Tibial artery (tissue), 4 donors: Measurements from ENCODE around the gene PHC3.

Experiments used
- DNase-seq, 2 donors: peaks; one replicate each; pipeline ENCODE4 v3.0.0-alpha.2; 2019
- H3K27ac ChIP-seq, 2 donors: fragments of 200-600 bp; sonication (generic) in 1 of 2; 1 replicate in 1 of 2; 2 replicates in 1 of 2; pipeline ENCODE4 v1.5.1; 2018 to 2019; ENCODE audit warnings: mild to moderate bottlenecking in 1 of 2
- H3K27me3 ChIP-seq, 2 donors: fragments of 200-600 bp; sonication (generic) in 1 of 2; one replicate each; pipeline versions ENCODE4 v1.5.1 to v1.6.0; 2016 to 2019
- H3K36me3 ChIP-seq, 3 donors: fragments of 200-600 bp; sonication (generic) in 2 of 3; one replicate each; pipeline ENCODE4 v1.5.1; 2016 to 2019; ENCODE audit warnings: mild to moderate bottlenecking in 2 of 3
- H3K4me1 ChIP-seq, 4 donors: fragments of 200-600 bp; sonication (generic) in 2 of 4; 1 replicate in 3 of 4; 2 replicates in 1 of 4; pipeline ENCODE4 v1.5.1; 2016 to 2019
- H3K4me3 ChIP-seq, 2 donors: fragments of 200-600 bp; sonication (generic) in 1 of 2; 1 replicate in 1 of 2; 2 replicates in 1 of 2; pipeline ENCODE4 v1.5.1; 2018 to 2019; ENCODE audit warnings: mild to moderate bottlenecking in 2 of 2
- H3K9me3 ChIP-seq, 3 donors: fragments of 200-600 bp; sonication (generic) in 1 of 3; one replicate each; pipeline ENCODE4 v1.5.1; 2016 to 2019
- CTCF ChIP-seq, 2 experiments: fragments of 200-600 bp in 1 of 2; fragments of 450-650 bp in 1 of 2; IDR thresholded peaks; one replicate each; pipeline ENCODE4 v1.5.1; 2017 to 2019; ENCODE audit warnings: antibody characterized with exemption in 2 of 2, mild to moderate bottlenecking in 1 of 2, moderate library complexity in 1 of 2
- intact Hi-C: fragments of 100-400 bp; cut with DNase I; formaldehyde crosslinking; loops from one replicate; pipeline ENCODE4 v1.15.0; 2023; ENCODE audit warnings: low total_unique reads

PHC3 gene

GRCh38 chr3:170222647-170223541 is 41.4 kb upstream of the PHC3 start:
- Histone ChIP-seq H3K9me3 (no peaks in the 10 kb centered on the region), H3K4me1 (peaks cover 0 to 45% (median 17%) of the 10 kb centered on the region in 4 donors), H3K27me3 (no peaks in the 10 kb centered on the region), H3K4me3 (peak overlapping the region; percentile 88 to 96), H3K36me3 (no peaks in the 10 kb centered on the region), H3K27ac (peak overlapping the region; percentile 93 to 95)
- intact Hi-C loops: loop anchor here (10.0 kb wide), 1 partner anchor 522 kb away; no protein-coding TSS in a partner anchor
- DNase-seq: peak in 1 of 2 donors; percentile 39
- no peak for TF ChIP-seq CTCF (IDR thresholded peaks at IDR 0.05)

DNA sequence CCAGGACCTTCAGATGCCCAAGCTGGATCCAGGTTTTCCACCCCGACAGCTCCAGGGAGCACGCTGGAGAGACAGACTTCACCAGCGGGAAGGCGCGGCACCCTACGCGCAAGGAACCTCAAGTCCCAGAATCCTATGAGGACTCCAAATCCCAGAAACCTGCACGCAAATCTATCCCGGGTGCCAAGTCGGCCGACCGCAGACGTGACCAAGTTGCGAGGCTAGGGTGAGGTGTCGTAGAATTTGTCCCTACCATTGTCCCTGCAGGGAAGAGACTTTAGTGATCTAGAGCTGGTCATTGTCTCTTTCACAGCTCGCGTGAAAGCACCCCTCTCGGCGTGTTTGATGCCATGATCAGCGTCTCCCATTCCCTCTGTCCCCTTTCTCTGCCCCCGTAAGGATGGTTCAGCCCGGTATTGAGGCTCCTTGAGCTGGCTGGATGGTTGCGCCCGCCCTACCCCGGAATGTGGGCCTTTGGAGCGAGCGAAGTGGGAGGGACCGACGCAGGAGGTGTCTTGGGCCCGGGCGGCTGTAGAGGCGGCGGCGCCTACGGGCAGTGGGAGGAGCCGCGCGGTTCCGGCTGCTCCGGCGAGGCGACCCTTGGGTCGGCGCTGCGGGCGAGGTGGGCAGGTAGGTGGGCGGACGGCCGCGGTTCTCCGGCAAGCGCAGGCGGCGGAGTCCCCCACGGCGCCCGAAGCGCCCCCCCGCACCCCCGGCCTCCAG is 40.6 kb upstream of the PHC3 start, which contains the start of gene PRKCI:
PRKCI (plus strand) TSS at position 501 of the 723 bp plus-strand sequence. CDS start 246 bp downstream, outside the sequence.
- H3K4me3 ChIP-seq: peak within 1 kb of the TSS; percentile 88 to 96
- no peak for TF ChIP-seq CTCF (IDR thresholded peaks at IDR 0.05)
- H3K27ac ChIP-seq: peak within 1 kb of the TSS; percentile 93 to 95
- H3K27me3 ChIP-seq: no peaks in the 10 kb centered on the region
- intact Hi-C loops: loop anchor here (10.0 kb wide), 1 partner anchor 523 kb away; no protein-coding TSS in a partner anchor
- H3K9me3 ChIP-seq: no peaks in the 10 kb centered on the region
- peaks cover 0 to 37% (median 10%) of the 10 kb centered on the region in 4 donors for H3K4me1 ChIP-seq
- H3K36me3 ChIP-seq: no peaks in the 10 kb centered on the region
- peak; percentile 95 to 97 for DNase-seq

DNA sequence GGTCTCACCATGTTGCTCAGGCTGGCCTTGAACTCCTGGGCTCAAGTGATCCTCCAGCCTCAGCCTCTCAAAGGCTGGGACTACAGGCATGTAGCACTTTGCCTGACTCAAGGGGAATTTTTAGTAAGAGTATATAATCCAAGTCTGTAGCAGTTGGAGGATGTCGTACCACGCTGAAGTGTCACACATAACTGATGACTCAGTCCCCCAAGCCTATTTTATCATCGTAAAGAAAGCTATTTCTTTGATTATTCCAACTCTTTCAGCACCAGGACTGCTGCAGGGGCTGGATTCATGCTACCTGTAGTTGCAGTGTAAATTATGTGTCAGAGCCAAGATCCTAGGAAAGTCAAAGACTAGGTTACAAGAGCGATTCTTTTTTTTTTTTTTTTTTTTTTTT is 39.3 kb upstream of the PHC3 start:
- no peak for DNase-seq

GRCh38 chr3:170219850-170220249 is 38.3 kb upstream of the PHC3 start:
- no peaks in the 10 kb centered on the region for H3K9me3 ChIP-seq
- intact Hi-C loops: loop anchor here (10.0 kb wide), 1 partner anchor 525 kb away; no protein-coding TSS in a partner anchor
- no peaks in the 10 kb centered on the region for H3K36me3 ChIP-seq
- H3K4me1 ChIP-seq: peaks cover 0 to 17% (median 4%) of the 10 kb centered on the region in 4 donors
- TF ChIP-seq CTCF (IDR thresholded peaks at IDR 0.05): no peak
- no peak overlapping the region for H3K27ac ChIP-seq
- no peaks in the 10 kb centered on the region for H3K27me3 ChIP-seq
- DNase-seq: no peak
- H3K4me3 ChIP-seq: no peak overlapping the region

More for the DNA sequence above, 39.3 kb upstream of the PHC3 start:
- H3K36me3 ChIP-seq: no peaks in the 10 kb centered on the region
- H3K27me3 ChIP-seq: no peaks in the 10 kb centered on the region
- no peak overlapping the region for H3K4me3 ChIP-seq
- intact Hi-C loops: loop anchor here (10.0 kb wide), 1 partner anchor 524 kb away; no protein-coding TSS in a partner anchor
- no peak overlapping the region for H3K27ac ChIP-seq
- peaks cover 0 to 25% (median 5%) of the 10 kb centered on the region in 4 donors for H3K4me1 ChIP-seq
- TF ChIP-seq CTCF (IDR thresholded peaks at IDR 0.05): no peak
- no peaks in the 10 kb centered on the region for H3K9me3 ChIP-seq

DNA sequence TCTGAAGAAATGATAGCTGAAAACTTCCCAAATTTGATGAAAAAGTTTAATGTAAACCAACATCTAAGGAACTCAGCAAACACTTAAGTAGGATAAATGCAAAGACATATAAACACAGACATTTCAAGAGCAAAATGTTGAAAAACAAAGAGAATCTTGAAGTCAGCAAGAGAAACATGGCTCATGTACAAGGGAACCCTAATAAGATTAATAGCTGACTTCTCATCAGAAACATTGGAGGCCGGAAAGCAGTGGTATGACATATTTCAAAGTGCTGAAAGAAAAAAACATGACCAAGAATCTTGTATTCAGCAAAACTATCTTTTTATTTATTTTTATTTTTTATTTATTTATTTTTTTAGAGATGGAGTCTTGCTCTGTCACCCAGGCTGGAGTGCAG is 30.1 kb upstream of the PHC3 start:
- peaks cover 0 to 2% of the 10 kb centered on the region in 2 donors for H3K27me3 ChIP-seq
- H3K4me3 ChIP-seq: no peak overlapping the region
- no peaks in the 10 kb centered on the region for H3K4me1 ChIP-seq
- intact Hi-C loops: no loop called here
- peaks cover 0 to 6% (median 0%) of the 10 kb centered on the region in 3 donors for H3K9me3 ChIP-seq
- H3K36me3 ChIP-seq: no peaks in the 10 kb centered on the region
- no peak overlapping the region for H3K27ac ChIP-seq
- no peak for DNase-seq
- TF ChIP-seq CTCF (IDR thresholded peaks at IDR 0.05): no peak
